Measurements from ENCODE around the gene OSR1. TPM values are rescaled to one million over a fixed set of nuclear protein-coding genes. Genes with fewer than 3 reads are reported as not detected.

OSR1 gene
- total RNA-seq, 1 donor from 2014 or later = 66.7 TPM

DNA sequence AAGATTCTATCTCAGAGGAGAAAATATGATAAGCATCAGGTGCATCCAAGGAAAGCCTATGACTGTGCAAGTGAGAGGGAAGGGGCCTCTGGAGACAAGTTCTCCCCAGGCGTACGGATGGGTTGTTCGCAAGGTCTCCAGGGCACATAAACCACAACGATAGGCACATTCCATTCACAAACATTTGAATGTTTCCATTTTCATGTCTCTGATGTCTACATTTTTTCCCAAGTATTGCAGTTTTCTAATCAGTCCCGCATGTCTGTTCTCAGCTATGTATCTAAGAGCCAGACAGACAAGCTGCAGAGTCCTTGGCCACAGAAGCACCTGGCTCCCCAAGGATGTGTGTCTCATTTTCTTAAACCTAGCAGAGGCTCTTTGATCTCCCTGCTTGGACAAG is 28.0 kb downstream of the OSR1 start:
- no peaks in the 10 kb centered on the region for H3K36me3 ChIP-seq
- H3K27me3 ChIP-seq = no peaks in the 10 kb centered on the region
- intact Hi-C loops (cut with DNase I) = no loop called here
- H3K27ac ChIP-seq = no peak overlapping the region
- no peak overlapping the region for H3K4me3 ChIP-seq
- no peaks in the 10 kb centered on the region for H3K9me3 ChIP-seq
- DNase-seq (ENCODE audit: low spot score in 2 of 2) = no peak
- no peaks in the 10 kb centered on the region for H3K4me1 ChIP-seq
- TF ChIP-seq CTCF (IDR thresholded peaks at IDR 0.05) = no peak

GRCh38 chr2:19329445-19329844 is 29.0 kb downstream of the OSR1 start:
- DNase-seq (ENCODE audit: low spot score in 2 of 2) = no peak
- H3K27ac ChIP-seq = no peak overlapping the region
- intact Hi-C loops (cut with DNase I) = no loop called here
- no peaks in the 10 kb centered on the region for H3K27me3 ChIP-seq
- H3K36me3 ChIP-seq = no peaks in the 10 kb centered on the region
- no peaks in the 10 kb centered on the region for H3K9me3 ChIP-seq
- TF ChIP-seq CTCF (IDR thresholded peaks at IDR 0.05) = no peak
- H3K4me3 ChIP-seq = no peak overlapping the region
- H3K4me1 ChIP-seq = no peaks in the 10 kb centered on the region

DNA sequence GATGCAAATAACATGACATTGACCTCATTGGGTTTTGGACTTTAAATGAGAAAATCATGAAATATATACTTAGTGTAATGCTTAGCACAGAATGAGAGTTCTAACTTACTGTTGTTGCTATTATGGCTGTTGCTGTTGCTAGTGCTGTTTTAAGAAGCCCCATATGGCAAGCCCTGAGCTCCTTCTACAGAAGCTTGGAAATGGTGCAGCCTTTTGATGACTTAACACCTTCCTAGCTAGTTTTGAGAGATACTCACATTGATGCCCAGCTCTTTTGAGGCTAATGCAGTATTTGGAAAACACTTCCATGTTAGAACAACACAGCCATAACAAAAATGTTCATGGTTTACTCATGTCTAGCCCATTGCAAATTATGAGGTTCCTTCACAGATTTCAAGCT is 30.9 kb downstream of the OSR1 start:
- Histone ChIP-seq H3K27me3 (no peaks in the 10 kb centered on the region), H3K36me3 (no peaks in the 10 kb centered on the region), H3K4me1 (no peaks in the 10 kb centered on the region), H3K4me3 (no peak overlapping the region), H3K27ac (no peak overlapping the region), H3K9me3 (no peaks in the 10 kb centered on the region)
- no peak for TF ChIP-seq CTCF (IDR thresholded peaks at IDR 0.05)
- intact Hi-C loops (cut with DNase I) = no loop called here
- no peak for DNase-seq (ENCODE audit: low spot score in 2 of 2)

GRCh38 chr2:19321946-19322345 is 36.5 kb downstream of the OSR1 start:
- no peak for DNase-seq (ENCODE audit: low spot score in 2 of 2)
- Histone ChIP-seq H3K4me3 (no peak overlapping the region), H3K27ac (no peak overlapping the region), H3K36me3 (no peaks in the 10 kb centered on the region), H3K4me1 (no peaks in the 10 kb centered on the region), H3K9me3 (no peaks in the 10 kb centered on the region), H3K27me3 (no peaks in the 10 kb centered on the region)
- intact Hi-C loops (cut with DNase I) = no loop called here
- TF ChIP-seq CTCF (IDR thresholded peaks at IDR 0.05) = no peak

DNA sequence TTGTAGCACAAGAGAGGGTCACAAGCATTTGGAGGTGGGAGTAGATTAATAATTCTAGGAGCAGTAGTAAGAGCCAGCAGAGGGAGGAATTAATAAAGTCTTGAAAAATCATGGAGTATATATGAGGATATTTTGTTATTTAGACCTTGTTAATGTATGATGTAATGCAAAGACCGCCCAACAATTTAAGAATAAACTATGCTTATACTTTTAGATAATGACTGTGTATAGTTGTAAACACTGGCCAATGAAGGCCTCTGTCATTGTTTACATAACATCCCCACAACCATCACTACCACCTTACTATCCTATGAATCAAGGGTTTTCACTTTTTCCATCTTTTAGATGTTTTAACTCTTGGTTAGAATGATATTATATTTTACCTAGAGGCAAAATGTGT is 37.6 kb downstream of the OSR1 start:
- no peak overlapping the region for H3K4me3 ChIP-seq
- no peaks in the 10 kb centered on the region for H3K36me3 ChIP-seq
- no peak for DNase-seq (ENCODE audit: low spot score in 2 of 2)
- no peaks in the 10 kb centered on the region for H3K4me1 ChIP-seq
- H3K27ac ChIP-seq = no peak overlapping the region
- intact Hi-C loops (cut with DNase I) = no loop called here
- H3K9me3 ChIP-seq = no peaks in the 10 kb centered on the region
- H3K27me3 ChIP-seq = no peaks in the 10 kb centered on the region
- TF ChIP-seq CTCF (IDR thresholded peaks at IDR 0.05) = no peak

DNA sequence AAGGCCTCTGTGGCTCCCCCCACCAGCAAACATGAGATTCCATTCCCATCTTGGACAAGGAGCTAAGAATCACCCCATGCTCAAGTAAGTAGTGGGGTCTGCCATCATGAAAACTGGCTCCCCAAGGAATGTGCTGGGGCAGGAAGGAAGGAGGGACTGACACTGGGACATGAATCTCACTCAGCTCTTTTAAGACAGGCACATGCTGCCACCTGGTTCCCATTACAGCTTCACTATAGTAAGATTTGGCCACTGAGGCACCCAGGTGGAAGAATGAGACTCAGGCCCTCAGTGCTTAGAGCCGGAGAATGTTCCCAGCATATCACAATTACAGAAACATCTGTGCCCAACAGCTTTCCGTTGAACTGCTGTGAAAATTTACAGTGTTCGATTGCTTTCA is 38.7 kb downstream of the OSR1 start:
- H3K36me3 ChIP-seq = no peaks in the 10 kb centered on the region
- no peak for DNase-seq (ENCODE audit: low spot score in 2 of 2)
- intact Hi-C loops (cut with DNase I) = no loop called here
- no peak overlapping the region for H3K4me3 ChIP-seq
- H3K9me3 ChIP-seq = no peaks in the 10 kb centered on the region
- H3K27ac ChIP-seq = no peak overlapping the region
- TF ChIP-seq CTCF (IDR thresholded peaks at IDR 0.05) = no peak
- H3K27me3 ChIP-seq = no peaks in the 10 kb centered on the region
- H3K4me1 ChIP-seq = no peaks in the 10 kb centered on the region
